Neural crest cell (in vitro differentiated cells): Measurements from ENCODE around the gene PRDM10. TPM values are rescaled to one million over a fixed set of nuclear protein-coding genes. Genes with fewer than 3 reads are reported as not detected.

Experiments used
- DNase-seq: peaks from one replicate; pipeline ENCODE4 v3.0.0; 2021; ENCODE audit warnings: low read depth, mixed read lengths, low spot score
- H3K27ac Mint-ChIP-seq: one replicate; pipeline ENCODE4 v1.8.0; 2021; ENCODE audit warnings: mild to moderate bottlenecking, mixed read lengths; ENCODE audit not compliant: unreplicated experiment
- H3K27me3 Mint-ChIP-seq: 2 replicates; pipeline ENCODE4 v1.8.0; 2021; ENCODE audit warnings: low read depth, mild to moderate bottlenecking, mixed read lengths
- H3K36me3 Mint-ChIP-seq: 2 replicates; pipeline ENCODE4 v1.8.0; 2021; ENCODE audit warnings: low read depth, mild to moderate bottlenecking, mixed read lengths
- H3K4me1 Mint-ChIP-seq: 2 replicates; pipeline ENCODE4 v1.8.0; 2021; ENCODE audit warnings: mixed read lengths
- H3K4me3 Mint-ChIP-seq: one replicate; pipeline ENCODE4 v1.8.0; 2021; ENCODE audit warnings: mild to moderate bottlenecking, mixed read lengths
- H3K9me3 Mint-ChIP-seq: 2 replicates; pipeline ENCODE4 v1.8.0; 2021; ENCODE audit warnings: mixed read lengths
- CTCF ChIP-seq: fragments of 200-600 bp; sonication (generic); conservative IDR thresholded peaks from 2 replicates; pipeline ENCODE4 v1.5.0; 2021; ENCODE audit warnings: antibody characterized with exemption, mild to moderate bottlenecking
- total RNA-seq: library from RNA; stranded (reverse); gene quantifications from 2 replicates; pipeline ENCODE4 v1.2.1, GENCODE V29; 2021

PRDM10 gene
- total RNA-seq, 1 donor from 2014 or later: 18.5 TPM

GRCh38 chr11:129937592-129938238, 64.9 kb downstream of the PRDM10 start:
- Mint-ChIP-seq H3K4me3 (no peak overlapping the region), H3K9me3 (no peaks in the 10 kb centered on the region), H3K36me3 (peaks cover 7% of the 10 kb centered on the region), H3K4me1 (no peaks in the 10 kb centered on the region), H3K27ac (no peak overlapping the region), H3K27me3 (no peaks in the 10 kb centered on the region)
- DNase-seq: no peak
- no peak for TF ChIP-seq CTCF

DNA sequence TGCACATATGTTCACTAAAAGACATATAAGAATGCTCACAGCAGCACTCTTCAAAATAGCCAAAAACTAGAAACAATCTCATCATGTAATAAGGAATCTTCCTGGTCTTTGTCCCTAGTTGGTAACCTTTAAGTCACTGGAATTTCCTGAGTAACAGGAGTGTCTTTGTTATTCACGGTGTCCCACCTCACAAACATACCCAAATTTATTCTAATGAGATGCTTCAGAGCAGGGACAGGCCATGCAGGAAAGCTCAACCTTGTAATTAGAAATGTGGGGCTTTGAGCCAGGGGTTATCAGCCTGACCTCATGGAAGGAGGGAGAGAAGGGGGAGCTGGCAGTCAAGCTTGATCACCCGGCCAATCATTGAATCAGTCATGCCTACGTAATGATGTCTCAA, 66.9 kb downstream of the PRDM10 start:
- Mint-ChIP-seq H3K27ac (no peak overlapping the region), H3K4me3 (no peak overlapping the region), H3K27me3 (no peaks in the 10 kb centered on the region), H3K9me3 (no peaks in the 10 kb centered on the region), H3K4me1 (no peaks in the 10 kb centered on the region), H3K36me3 (peaks cover 13% of the 10 kb centered on the region)
- no peak for DNase-seq
- no peak for TF ChIP-seq CTCF

DNA sequence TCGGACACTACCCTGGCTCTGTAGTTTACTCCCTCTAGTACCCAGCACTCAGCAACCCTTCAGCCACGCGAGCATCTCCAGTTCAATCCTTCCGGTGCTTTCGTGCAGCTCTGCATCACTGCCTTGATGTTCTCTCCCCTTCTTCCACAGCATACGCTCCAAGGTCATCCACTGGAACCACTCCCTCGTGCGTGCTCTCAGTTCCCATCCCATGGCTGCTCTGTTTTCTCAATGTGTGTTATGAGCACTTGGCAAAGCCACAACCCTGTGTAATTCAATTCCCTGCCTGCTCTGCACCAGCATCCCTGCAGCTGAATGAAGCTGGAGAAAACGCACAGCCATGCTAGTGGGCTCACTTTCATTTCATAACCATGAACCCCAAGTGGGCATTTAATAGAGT, 68.7 kb downstream of the PRDM10 start:
- H3K9me3 Mint-ChIP-seq: no peaks in the 10 kb centered on the region
- DNase-seq: no peak
- peak overlapping the region; percentile 22 for H3K27ac Mint-ChIP-seq
- no peak for TF ChIP-seq CTCF
- H3K27me3 Mint-ChIP-seq: no peaks in the 10 kb centered on the region
- H3K4me1 Mint-ChIP-seq: peaks cover 4% of the 10 kb centered on the region
- H3K36me3 Mint-ChIP-seq: peaks cover 14% of the 10 kb centered on the region
- H3K4me3 Mint-ChIP-seq: no peak overlapping the region

DNA sequence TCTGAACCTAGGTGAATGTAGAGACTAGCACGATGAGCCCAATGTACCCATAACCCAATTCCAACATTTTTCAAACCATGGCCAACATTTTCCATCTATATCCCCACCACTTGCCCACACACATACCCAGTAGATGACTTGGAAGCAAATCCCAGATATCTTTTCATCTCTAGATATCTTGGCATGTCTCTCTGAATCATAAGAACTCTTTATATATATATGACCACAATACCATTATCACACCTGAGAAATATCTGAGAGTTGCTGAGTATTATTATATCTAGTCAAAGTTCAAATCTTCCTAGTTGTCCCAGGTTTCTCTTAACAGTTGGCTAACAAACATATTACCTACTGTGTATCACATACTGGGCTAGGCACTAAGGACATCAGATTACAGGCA, 69.4 kb downstream of the PRDM10 start:
- DNase-seq: no peak
- no peaks in the 10 kb centered on the region for H3K9me3 Mint-ChIP-seq
- H3K36me3 Mint-ChIP-seq: peaks cover 16% of the 10 kb centered on the region
- TF ChIP-seq CTCF: no peak
- H3K4me3 Mint-ChIP-seq: no peak overlapping the region
- H3K4me1 Mint-ChIP-seq: peaks cover 4% of the 10 kb centered on the region
- H3K27me3 Mint-ChIP-seq: no peaks in the 10 kb centered on the region
- no peak overlapping the region for H3K27ac Mint-ChIP-seq

- H3K27me3 Mint-ChIP-seq: no peaks in the 10 kb centered on the region
- TF ChIP-seq CTCF: no peak
- peaks cover 4% of the 10 kb centered on the region for H3K4me1 Mint-ChIP-seq
- H3K9me3 Mint-ChIP-seq: no peaks in the 10 kb centered on the region
- H3K27ac Mint-ChIP-seq: no peak overlapping the region
- peaks cover 16% of the 10 kb centered on the region for H3K36me3 Mint-ChIP-seq
- DNase-seq: no peak
- no peak overlapping the region for H3K4me3 Mint-ChIP-seq
These were observed 70.1 kb downstream of the PRDM10 start for GRCh38 chr11:129932381-129933067.
